ENCODE results near the gene KCNK1. TPM values are rescaled to one million over a fixed set of nuclear protein-coding genes. Genes with fewer than 3 reads are reported as not detected.

Gene KCNK1
- total and polyA plus RNA-seq, 10 donors: 0.15 to 2.9 (median 1.3) TPM

- H3K27me3 ChIP-seq (replicated peaks in 1 of 7): no peaks in the 10 kb centered on the region
- H3K27ac ChIP-seq: no peak overlapping the region
- 25 to 56% (median 38%) methylated on average over 1 of the region's 1 CpG for WGBS, 5 donors
- H3K4me3 ChIP-seq: no peak overlapping the region
- no peaks in the 10 kb centered on the region for H3K36me3 ChIP-seq
- peaks cover 0 to 15% (median 2%) of the 10 kb centered on the region in 8 donors for H3K9me3 ChIP-seq
- intact Hi-C loops (cut with DNase I; ENCODE audit: low total_unique reads): no loop called here
- no peak for DNase-seq
- TF ChIP-seq POLR2AphosphoS5 (IDR thresholded peaks at IDR 0.05) (no peak), CTCF (IDR thresholded peaks at IDR 0.05 in 8 of 11, conservative IDR thresholded peaks at IDR 0.05 in 3 of 11) (no peak), POLR2A (IDR thresholded peaks at IDR 0.05) (no peak)
- peaks cover 0 to 8% (median 0%) of the 10 kb centered on the region in 6 donors for H3K4me1 ChIP-seq
Observed at GRCh38 chr1:233600488-233600887, 13.4 kb upstream of the KCNK1 start.

DNA sequence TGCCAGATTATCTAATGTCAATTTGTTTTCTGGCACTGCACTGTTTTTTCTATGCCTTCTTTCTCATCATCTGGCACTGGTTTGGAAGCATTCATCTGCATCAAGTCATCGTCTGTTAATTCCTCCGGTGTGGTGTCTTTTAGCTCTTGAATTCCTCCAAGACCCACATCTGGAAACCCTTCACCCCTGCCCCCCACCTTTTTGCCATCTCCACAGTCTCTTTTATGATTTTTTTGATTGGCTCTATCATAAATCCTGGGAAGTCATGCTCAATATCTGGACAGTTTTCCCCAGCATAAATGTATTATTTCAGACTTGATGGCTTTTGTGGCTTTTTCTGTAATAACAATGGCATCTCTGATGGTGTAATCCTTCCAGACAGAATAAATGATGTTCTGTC lies 10.4 kb upstream of the KCNK1 start:
- no peaks in the 10 kb centered on the region for H3K36me3 ChIP-seq
- H3K4me3 ChIP-seq: no peak overlapping the region
- H3K4me1 ChIP-seq: peaks cover 0 to 8% (median 0%) of the 10 kb centered on the region in 6 donors
- intact Hi-C loops (cut with DNase I; ENCODE audit: low total_unique reads): no loop called here
- H3K27me3 ChIP-seq (replicated peaks in 1 of 7): peaks cover 0 to 4% (median 0%) of the 10 kb centered on the region in 7 donors
- TF ChIP-seq POLR2A (IDR thresholded peaks at IDR 0.05) (no peak), POLR2AphosphoS5 (IDR thresholded peaks at IDR 0.05) (no peak), CTCF (IDR thresholded peaks at IDR 0.05 in 8 of 11, conservative IDR thresholded peaks at IDR 0.05 in 3 of 11) (no peak)
- H3K27ac ChIP-seq: no peak overlapping the region
- 87 to 99% (median 93%) methylated on average over 2 of the region's 2 CpGs for WGBS, 5 donors
- H3K9me3 ChIP-seq: peaks cover 0 to 15% (median 2%) of the 10 kb centered on the region in 8 donors
- no peak for DNase-seq

DNA sequence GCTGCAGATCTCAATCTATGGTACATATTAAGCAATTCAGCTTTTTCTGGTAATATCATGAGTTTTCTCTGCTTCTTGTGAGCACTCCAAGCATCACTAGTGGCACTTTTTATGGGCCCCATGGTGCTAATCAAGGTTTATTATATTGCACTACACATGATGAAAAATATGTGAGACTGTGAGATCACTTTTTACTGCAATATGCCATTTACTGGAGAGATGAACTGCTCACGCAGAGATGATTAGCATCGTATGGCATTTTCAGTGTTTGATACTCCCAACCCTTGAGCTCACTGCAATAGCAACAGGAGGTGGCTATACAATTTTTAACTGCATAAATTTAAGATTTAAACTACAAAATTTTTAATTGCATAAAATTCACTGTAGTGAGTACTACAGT lies 8.7 kb upstream of the KCNK1 start:
- WGBS, 5 donors: 84 to 96% (median 92%) methylated on average over 2 of the region's 2 CpGs
- Histone ChIP-seq H3K36me3 (no peaks in the 10 kb centered on the region), H3K27ac (no peak overlapping the region), H3K4me1 (no peaks in the 10 kb centered on the region), H3K27me3 (replicated peaks in 1 of 7) (peaks cover 0 to 9% (median 0%) of the 10 kb centered on the region in 7 donors), H3K4me3 (no peak overlapping the region), H3K9me3 (peaks cover 0 to 15% (median 2%) of the 10 kb centered on the region in 8 donors)
- TF ChIP-seq POLR2AphosphoS5 (IDR thresholded peaks at IDR 0.05) (no peak), CTCF (IDR thresholded peaks at IDR 0.05 in 8 of 11, conservative IDR thresholded peaks at IDR 0.05 in 3 of 11) (no peak), POLR2A (IDR thresholded peaks at IDR 0.05) (no peak)
- DNase-seq: no peak
- intact Hi-C loops (cut with DNase I; ENCODE audit: low total_unique reads): no loop called here

- Histone ChIP-seq H3K27me3 (replicated peaks in 1 of 7) (peaks cover 0 to 19% (median 0%) of the 10 kb centered on the region in 7 donors), H3K27ac (no peak overlapping the region), H3K4me3 (no peak overlapping the region), H3K36me3 (no peaks in the 10 kb centered on the region), H3K9me3 (peaks cover 0 to 15% (median 2%) of the 10 kb centered on the region in 8 donors), H3K4me1 (no peaks in the 10 kb centered on the region)
- intact Hi-C loops (cut with DNase I; ENCODE audit: low total_unique reads): no loop called here
- TF ChIP-seq POLR2AphosphoS5 (IDR thresholded peaks at IDR 0.05) (no peak), POLR2A (IDR thresholded peaks at IDR 0.05) (no peak), CTCF (IDR thresholded peaks at IDR 0.05 in 8 of 11, conservative IDR thresholded peaks at IDR 0.05 in 3 of 11) (no peak)
- no peak for DNase-seq
- WGBS, 5 donors: 86 to 94% (median 88%) methylated on average over 5 of the region's 5 CpGs
Observed at GRCh38 chr1:233606813-233607212, 7.1 kb upstream of the KCNK1 start.
